ENCODE results near the gene RORC.
"Not testable (repeated sequence)": the region's sequence is repeated elsewhere in the genome, so short reads cannot be mapped to it uniquely, and the experiment has no call there.

Gene RORC

DNA sequence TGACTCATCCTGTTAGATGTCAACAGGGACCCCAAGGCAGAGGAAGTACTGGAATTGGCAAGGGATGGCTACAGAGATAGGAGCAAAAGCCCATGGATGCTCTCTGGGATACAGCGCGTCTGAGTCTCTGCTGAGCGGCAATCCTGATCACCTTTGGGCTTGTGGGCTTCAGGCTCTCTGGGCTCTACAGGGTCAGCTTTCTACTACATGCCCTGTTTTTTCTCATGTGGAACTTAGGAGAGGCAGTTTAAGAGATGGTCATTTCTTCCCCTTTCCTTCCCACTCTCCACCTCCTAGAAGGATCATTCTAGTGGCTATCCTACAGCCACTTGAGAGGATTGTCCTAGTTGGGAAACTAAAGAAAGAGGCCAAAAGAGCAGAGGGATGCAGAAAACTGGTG lies 27.7 kb downstream of the RORC start:
- DNase-seq, result no peak

DNA sequence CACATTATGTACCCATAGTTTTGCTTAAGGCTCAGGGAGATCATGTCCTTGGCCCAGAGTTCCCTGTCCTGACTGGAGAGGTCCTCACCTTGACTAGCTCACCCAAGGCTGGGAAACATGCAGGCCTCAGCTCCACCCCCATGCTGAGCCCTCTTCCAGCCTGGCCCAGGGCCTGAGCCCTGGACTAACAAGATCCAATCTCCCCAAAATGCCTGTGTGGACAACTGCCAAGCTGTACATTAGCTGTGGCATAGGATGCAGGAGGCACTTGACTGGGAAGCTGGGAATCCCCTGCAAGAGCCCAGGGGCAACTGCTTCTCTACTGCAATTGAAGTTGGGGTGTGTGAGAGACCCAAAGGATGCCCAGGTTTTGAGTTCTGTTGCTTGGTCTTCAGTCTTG lies 28.4 kb downstream of the RORC start:
- no peak for DNase-seq

DNA sequence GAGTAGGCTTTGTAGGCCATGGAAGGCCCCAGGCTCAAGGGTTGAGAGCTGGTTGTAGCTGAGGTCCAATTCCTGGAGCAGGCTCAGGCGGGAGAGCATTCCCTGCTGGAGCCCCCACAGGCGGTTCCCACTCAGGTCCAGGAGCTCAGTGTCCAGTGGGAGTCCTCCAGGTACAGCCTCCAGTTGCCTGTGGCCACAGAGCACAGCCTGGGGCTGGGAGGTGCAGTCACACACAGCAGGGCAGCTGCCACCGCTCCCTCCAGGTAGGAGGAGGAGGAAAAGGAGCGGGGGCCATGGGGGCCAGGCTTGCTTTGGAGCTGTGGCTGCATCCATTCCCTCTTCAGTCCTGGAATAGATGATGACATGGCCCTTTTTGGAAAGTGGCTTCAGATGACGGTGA lies 29.2 kb downstream of the RORC start:
- no peak for DNase-seq

DNA sequence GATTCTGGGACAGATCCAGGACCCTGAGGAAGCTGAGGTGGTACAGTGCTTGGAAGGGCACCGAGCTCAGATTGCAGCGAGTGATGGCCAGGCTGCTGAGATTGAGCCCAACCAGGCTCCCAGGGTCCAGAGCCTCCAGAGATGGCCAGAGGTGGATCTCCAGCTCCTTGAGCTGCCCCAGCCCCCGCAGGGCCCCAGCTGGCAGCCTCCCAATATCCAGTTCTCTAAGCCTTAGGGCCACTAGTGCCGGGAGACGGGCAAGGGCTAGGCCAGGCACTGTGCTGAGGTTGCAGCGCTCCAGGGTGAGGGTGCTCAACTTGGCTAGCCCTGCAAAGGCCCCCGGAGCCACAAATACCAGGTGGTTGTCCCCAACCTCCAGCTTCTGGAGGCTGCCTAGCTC lies 29.8 kb downstream of the RORC start:
- DNase-seq, result no peak

DNA sequence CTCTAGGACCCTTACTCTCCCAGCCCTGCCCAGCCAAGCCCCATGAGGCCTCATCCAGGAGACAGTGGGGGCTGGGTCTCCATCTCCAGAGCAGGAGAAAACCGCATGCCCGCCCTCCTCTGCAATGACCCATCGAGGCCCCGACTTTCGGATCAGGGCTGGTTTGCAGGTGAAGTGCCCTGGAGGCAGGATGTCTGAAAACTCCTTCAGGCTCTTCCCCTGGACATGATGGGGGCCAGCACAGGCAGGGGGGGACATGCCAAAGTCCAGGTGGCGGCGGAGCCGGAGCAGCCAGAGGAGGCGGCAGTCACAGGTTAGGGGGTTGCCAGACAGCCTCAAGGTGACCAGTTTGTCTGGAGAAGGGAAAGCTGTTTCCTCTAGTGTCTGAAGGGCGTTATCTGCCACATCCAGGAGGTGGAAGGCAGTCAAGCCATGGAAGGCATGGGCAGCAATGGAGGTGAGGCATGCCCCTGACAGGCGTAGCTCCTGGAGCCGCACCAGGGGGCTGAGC lies 30.2 kb downstream of the RORC start:
- no peak for DNase-seq

DNA sequence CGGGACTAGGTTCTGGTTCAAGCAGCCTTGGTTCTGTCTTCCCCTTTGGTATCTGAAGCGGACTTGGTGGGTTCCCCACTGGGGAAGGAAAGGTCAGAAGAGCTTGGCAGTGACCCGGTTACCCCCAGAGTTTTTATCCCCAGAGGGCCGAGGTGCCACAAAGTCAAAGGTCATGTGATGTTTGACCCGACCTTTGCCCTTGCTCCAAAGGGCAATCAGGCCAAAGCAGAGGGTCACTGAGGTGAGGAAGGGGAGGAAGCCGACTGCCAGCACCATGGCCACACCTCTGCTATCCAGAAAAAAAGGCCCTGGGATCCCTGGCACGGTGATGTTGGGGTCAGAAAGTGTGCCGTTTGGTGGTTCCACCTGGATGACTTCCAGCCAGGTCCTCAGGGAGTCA lies 30.8 kb downstream of the RORC start:
- DNase-seq, result no peak

DNA sequence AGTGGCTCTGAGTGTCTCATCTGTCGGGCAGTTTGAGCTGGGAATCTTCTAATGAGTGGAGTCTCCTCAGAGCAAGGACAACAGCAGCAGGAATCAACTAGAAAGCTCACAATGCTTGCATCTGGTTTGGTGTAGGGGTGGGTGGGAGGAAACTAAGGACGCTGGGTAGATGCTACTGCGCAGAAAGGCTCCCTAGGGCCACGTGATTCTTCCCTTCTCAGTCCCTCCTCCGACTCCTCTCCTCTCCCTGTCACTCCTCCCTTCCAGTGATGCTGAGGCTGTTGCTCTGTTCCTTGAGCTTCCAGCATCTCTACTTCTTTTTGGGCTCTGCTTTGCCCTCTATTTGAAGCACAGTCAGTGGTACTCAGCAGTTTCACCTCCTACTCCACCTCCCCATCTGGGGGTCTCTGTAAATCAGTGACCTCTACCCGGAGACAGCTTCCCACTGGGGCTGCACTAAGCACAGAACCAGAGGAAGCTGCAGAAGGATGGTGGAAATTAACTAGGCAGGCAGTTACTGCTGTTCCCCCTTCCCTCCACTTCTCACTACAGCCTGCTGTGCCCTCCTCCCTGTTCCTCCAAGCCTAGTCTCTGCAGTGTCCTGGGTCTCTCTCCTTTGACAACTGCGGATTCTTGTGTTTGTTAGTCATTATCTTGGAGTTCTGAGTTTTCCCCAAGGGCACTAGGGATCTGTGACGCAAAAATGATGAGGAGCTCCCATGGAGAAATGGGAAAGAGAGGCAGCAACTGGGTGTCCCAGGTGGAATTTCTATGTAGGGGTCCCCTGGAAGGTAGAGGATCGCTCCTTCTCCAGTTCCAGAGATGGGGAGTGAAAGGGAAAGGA lies 32.2 kb downstream of the RORC start:
- DNase-seq, result no peak

DNA sequence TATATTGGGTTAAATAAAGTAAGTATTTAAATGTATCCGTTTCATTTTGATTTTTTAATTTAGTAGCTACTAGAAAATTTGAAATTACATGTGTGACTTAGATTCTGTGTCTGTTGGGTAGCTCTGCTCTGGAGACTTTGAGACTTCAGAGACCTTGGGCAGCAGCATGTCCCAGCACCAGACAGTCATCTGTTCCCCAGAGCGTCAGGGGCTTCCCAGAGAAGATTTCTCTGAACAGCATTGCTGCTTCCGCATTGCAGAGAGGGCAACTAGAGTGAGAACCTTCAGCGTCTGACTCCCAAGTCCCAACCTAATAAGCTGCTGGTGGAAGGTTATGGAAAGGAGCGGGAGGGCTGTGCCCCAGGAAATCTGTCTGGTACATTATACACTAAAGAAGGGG lies 33.0 kb downstream of the RORC start:
- DNase-seq, result no peak

DNA sequence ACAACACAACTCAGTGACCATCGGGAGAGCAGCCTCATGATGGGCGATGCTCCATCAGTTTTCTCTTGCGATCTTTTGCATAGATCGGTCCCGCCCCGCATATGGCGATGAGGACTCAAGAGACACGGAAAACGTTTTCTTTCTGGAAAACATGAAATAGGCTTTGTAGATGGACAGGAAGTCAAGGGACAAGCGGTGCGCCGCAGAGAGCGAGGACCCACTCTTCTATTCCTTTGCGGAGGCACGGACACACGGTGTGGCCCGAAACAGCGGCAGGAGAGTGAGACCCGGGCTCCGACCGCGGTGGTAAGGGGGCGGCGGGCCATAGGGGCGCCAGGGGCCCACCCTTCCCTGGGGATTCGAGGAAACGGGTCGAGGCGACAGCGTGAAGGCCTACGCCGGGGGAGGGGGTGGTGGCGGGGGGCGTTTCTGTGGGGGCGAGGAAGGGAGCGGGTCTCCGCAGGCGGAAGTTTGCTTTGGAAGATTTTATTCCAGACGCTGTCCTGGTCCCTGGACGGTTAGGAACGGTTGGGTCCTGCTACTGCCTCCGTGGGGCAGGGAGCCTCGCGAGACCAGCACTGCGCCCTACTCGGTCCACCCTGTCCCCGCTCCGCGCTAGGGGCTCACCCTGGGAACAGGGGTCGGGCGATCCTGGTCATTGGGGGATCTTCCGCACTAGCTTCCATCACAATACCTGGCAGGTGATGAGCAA lies 40.5 kb downstream of the RORC start:
- DNase-seq, result no peak

DNA sequence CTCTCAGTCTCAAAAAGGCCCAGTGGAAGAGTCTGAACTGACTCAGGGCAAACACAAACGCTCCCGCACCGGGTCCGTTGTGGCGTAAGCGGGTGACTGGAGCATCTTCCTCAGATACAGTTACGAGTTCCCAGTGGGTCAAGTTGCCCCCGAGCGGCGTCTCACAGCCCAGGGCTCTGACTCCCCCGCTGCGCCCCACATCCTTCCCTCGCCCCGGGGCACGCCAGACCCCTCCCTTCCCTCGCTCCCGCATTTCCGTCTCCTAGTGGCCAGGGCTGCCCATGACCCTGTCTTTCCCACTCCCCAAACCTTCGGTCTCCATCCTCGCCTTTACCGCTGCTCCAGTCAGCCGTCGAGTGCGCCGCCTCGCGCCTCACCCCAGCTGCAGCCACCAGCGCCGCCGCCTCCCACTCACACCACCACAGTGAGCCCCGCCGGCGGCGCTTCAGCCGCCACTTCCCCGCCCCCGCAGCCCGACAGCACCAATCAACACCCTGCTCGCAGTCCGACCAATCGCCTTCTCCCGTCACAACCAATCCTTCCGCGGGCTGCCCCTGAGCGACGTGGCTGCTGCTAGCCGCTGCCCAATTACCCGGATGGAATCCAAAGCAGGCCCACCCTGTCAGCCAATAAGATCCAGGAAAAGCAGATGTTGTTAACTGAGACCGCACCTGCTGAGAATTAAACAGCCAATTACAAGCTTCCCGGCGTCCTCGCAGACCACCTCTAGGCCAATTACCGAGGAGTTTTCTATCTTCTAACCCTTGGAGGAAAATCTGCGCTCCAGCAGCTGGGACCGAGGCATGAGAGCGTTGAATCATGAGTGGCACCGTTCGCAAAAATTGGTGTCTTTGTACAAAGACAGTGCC lies 41.3 kb downstream of the RORC start, which contains the start of gene TDRKH:
Gene TDRKH, minus strand, starts transcription at position 430 of the 869 bp plus-strand sequence. CDS start 7,478 bp downstream, outside the sequence.
- DNase-seq, result peak; percentile 100

DNA sequence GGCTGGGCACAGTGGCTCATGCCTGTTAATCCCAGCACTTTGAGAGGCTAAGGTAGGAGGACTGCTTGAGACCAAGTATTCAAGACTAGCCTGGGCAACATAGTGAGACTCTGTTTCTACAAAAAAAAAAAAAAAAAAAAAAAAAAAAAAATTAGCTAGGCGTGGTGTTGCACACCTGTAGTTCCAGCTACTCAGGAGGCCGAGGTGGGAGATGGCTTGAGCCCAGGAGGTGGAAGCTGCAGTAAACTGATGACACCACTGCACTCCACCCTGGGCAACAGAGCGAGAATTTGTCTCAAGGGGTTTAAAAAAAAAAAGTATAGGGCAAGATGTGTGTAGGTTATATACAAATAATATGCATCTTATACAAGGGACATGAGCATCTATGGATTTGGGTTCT lies 43.9 kb downstream of the RORC start:
- no peak for DNase-seq

DNA sequence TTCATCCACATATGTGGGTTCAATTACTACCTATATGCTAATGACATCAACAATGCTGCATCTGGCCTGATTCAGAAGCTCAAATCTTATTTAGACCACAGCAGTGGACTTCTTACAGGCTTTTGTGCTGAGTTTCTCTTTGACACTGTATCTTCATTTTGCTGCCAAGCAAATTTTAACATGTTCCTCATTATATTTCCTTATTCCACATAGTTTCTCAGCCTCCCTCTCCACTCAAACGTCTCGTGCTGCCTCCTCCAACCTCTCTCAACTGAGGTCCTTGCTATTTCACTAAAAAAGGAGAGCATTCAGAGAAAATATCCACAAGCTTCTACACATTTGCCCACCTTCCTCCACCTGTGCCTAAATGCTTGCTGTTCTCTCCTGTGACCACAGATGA lies 47.8 kb downstream of the RORC start:
- DNase-seq, result no peak

DNA sequence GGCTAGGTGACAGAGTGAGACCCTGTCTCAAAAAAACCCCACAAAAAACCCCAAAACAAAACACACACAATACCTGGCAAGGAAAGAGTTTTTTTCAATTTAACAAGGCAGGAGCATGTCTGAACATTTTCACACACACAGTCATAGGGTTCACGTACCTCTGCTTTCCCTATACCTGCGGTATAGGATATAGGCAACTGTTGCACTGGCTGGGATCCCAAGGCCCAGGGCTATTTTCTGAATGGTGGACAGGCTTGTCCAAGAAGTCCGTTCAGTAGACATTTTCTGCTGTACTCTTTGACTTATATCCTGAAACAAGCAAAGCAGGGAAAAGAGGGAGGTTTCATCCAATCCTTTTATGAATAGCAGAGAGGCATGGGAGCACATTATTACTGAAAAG lies 48.9 kb downstream of the RORC start:
- no peak for DNase-seq

DNA sequence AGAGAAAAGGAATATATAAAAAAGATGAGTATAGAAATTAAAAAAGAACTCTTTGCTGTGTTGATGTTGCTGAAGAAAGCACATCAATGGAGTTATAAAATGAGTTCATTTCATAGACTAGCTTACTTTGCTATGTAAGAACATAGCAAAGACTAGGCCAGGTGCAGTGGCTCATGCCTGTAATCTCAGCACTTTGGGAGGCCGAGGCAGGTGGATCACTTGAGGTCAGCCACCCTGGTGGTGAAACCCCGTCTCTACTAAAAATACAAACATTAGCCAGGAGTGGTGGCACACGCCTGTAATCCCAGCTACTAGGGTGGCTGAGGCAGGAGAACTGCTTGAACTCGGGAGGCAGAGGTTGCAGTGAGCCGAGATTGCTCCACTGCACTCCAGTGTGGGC lies 49.6 kb downstream of the RORC start:
- not testable (repeated sequence) for DNase-seq

DNA sequence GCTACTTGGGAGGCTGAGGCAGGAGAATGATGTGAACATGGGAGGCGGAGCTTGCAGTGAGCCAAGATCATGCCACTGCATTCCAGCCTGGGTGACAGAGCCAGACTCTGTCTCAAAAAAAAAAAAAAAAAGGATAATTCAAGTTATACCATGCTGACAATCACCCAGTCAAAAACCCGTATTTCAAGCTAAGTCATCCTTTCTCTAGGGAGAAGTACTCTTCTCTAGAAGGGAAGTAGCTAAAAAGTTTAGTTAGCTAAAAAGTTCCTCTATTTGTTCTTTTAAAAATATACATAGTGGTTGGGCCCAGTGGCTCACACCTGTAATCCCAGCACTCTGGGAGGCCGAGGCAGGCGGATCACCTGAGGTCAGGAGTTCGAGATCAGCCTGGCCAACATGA lies 50.9 kb downstream of the RORC start:
- DNase-seq, result not testable (repeated sequence)

DNA sequence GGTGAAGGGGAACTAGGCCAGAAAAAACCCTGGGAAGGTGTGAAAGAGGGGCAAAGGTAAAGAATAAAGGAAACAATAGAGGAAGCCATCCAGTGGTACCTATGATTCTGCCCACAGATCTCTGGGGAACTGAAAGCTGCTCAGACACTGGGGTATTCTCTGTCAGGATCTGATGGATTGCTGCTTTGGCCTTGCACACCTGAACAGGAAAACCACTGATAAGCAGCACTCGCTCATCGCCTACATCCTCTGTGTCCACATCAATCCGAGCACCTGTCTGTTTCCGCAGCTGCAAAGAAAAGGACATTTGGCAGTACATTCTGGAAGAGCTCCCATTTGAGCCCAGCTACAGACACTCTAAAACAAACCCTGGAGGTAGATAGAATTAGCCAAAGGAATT lies 51.8 kb downstream of the RORC start:
- no peak for DNase-seq

DNA sequence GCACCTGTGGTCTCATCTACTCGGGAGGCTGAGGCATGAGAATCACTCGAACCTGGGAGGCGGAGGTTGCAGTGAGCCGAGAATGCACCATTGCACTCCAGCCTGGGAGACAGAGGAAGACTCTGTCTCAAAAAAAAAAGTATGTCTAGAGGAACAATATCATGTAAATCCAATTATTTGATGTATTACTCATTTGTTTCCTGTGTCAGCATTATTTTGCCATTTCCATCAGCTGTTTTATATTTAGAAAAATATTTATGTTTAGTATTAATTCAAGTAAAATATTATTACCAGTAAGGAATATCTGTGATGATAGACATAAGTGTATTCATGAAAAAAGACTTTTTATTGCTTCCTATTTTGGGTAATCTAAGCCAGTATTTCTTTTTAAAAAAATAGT lies 54.3 kb downstream of the RORC start:
- DNase-seq, result no peak

DNA sequence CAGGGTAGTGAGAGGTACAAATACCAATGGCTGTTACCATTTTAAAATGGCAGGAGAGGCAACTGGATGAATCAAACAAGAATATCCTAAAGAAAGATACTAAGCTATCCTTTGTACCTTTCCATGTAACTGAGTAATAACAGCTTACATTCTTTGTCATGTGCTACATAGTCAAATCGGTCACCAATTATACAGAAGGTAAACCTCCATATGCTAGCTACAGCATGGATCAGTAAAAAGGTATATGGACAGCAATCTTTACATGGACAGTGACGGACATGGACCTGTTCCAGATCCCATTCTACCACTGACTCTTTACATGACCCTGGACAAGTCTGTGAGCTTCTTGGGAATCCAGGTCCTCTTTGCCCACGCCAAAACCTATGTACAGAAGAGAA lies 54.9 kb downstream of the RORC start:
- DNase-seq, result no peak

DNA sequence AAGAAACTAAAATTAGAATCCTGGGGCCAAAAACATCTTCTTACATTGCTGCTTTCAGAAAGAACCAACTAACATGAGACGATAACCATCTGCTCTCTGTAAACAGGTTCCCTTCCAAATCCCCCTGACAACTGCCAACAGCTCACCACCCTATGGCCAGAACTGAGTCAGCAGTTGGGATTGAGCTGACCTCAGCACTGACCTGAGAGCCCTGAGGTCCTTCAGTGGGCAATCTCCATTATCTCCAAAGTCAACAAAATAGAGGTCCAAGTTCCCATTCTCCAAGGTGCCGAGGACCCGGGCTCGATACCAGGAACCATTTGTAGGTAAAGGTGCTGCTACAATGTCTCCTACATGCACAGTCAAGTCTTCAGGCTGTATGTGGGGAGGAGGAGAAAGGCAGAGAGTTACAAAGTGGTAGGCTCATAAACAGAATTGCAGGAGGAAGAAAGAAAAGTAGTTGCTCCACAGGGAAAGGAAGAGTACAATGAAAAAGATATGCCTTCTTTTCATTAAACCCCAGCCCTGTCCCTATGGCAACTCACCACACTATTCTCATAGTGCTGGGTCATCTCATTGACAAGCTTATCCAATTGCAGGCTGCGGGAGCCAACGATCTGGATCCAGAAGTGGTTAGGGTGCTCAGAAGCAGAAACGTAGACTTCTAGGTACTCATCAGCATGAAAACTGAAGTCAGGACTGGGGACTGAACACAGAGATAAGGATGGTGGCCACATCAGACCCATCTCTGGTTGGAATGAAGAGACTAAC lies 55.5 kb downstream of the RORC start:
- DNase-seq, result no peak

DNA sequence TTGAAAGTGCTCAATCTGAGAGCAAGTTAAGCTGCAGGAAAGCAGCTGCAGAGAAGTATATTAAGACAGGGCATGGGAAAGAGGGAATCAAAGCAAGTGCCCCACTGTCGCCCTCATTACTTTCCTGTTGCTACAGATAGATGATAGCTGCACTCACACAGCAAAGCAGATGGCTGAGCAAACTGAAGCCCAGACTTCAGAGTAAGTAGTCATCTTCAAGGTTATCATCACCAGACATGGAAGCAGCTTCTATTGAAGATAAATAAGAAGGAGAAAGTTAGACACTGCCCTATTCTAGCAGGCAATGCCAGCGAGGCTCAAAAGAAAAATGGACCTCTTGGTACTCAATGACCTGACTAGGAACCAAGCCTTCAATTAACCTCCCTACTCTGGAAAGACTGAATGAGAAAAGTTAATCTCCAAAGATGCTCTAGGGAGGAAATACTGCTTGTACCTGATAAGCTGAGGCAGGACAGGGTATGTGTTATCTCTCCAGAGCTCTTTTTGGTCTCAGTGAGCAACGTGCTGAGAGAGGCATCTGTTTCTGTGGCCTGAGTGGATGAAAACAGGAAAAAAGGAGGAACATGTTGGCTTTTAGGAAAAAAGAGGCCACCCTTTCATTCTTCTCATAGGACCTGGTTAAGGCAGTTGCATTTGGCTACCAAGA lies 57.2 kb downstream of the RORC start:
- DNase-seq, result no peak

DNA sequence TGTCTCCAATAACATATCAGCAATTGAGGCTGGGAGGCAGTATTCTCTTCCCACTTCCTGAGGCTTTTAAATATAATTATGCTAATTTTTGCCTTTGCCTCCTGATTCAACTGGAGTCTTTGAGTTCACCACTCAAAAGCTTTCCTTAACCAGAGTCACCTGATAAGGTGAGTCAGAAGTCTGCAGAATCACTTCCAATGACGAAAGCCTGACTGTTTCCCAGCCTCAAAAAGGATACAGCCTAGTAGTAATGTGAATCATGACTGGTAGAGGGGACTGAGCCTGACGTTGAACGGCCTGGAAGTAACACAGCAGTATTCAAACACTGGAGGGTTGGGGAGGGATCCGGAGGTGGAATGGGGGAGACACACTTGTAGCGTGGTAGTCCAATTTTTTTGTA lies 57.9 kb downstream of the RORC start:
- no peak for DNase-seq

DNA sequence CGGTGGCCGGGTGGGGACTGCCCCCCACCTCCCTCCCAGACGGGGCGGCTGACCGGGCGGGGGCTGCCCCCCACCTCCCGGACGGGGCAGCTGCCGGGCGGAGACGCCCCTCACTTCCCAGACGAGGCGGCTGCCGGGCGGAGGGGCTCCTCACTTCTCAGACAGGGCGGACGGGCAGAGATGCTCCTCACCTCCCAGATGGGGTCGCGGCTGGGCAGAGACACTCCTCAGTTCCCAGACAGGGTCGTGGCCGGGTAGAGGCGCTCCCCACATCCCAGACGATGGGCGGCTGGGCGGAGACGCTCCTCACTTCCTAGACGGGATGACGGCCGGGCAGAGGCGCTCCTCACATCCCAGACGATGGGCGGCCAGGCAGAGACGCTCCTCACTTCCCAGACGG lies 62.3 kb downstream of the RORC start:
- not testable (repeated sequence) for DNase-seq
